Measurements from ENCODE around the gene LBP. TPM values are rescaled to one million over a fixed set of nuclear protein-coding genes. Genes with fewer than 3 reads are reported as not detected.
"Not testable (repeated sequence)": the region's sequence is repeated elsewhere in the genome, so short reads cannot be mapped to it uniquely, and the experiment has no call there.

Gene LBP
- total RNA-seq (2014; rRNA removed; shearing (Covaris generic)): 0.55 TPM in 1 of 2 replicates, not detected in the other

DNA sequence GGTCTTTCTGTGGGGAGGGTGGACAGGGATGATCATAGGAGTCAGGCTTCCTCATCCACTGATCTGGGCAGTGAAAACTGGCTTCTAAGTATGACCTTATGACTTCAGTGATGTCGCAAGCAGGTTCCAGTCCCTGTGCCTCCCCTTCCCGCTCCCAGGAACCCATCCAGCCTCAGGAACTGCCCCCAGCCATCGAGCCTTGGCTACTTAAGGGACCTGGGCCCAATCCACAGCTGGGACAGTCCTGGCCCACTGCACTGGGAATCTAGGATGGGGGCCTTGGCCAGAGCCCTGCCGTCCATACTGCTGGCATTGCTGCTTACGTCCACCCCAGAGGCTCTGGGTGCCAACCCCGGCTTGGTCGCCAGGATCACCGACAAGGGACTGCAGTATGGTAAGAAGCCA, at the start of gene LBP:
Gene LBP, plus strand, starts transcription at position 236 of the 405 bp plus-strand sequence. Its CDS starts 35 bp downstream, at position 271.
- no peak for DNase-seq (ENCODE audit: low spot score)

GRCh38 chr20:38297916-38298674, 48.2 kb upstream of the LBP start:
- no peak for DNase-seq (ENCODE audit: low spot score)

DNA sequence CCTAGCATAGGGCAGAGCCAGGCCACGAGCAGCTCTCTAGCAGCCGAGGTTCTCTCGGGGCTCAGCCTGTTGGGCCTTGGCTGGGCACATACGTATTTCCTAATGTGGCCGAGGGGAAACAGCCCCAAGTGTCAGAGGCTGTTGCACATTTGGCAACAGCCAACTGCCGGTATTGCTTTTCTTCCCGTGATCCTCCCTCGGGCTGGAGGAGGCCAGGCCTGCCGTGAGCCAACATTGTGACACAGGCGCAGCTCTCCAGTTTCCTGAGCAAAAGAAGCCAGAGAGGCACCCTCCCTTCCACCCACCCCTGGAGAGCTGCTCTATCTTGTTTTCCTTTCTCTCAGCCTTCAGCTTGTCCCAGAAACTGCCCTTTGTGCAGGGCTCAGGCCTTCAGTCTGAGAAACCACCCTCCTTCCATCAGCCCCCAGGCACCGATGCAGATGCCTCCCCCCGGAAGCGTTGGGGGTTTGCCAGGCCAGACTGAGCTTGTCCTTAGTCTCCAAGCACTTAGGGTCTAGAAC, 47.5 kb upstream of the LBP start:
- DNase-seq (ENCODE audit: low spot score): no peak

- no peak for DNase-seq (ENCODE audit: low spot score)
Measured at GRCh38 chr20:38299963-38300362, 46.3 kb upstream of the LBP start.

GRCh38 chr20:38300438-38300837, 45.8 kb upstream of the LBP start:
- no peak for DNase-seq (ENCODE audit: low spot score)

DNA sequence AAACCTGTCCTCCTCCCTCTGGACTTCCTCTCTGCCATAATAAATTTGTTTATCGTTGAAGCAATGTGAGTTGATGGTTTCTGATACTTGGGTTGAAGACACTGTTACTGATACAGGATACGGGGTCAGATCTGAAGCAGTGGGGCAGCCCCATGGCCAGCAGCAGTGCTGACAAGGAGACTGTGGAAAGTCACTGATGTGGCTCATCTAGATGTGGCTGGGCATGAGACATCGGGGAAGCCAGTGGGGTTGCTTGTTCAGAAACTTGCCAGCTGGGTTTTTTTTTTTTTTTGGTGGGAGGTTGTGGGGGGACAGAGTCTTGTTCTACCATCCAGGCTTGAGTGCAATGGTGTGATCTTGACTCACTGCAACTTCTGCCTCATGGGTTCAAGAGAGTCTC, 45.0 kb upstream of the LBP start:
- DNase-seq (ENCODE audit: low spot score): no peak

DNA sequence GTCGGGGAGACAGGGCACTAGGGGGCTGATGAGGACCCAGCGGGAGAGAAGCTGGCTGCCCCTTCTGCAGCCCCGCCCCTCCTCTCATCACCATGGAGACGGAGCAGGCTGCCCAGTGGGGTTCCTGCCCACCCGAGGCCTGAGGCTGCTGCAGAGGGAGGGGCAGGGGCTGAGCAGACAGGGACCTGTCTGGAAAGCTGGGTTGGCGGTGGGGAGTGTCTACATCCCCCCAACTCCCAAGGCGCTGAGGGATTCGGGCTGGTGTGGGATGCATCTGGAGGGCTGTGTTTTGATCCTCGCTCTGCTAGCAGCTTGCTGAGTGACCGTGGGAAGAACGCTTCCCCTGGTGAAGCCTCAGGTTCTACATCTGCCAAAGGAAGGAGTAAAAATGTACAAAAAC, 43.5 kb upstream of the LBP start:
- no peak for DNase-seq (ENCODE audit: low spot score)

GRCh38 chr20:38303908-38304379, 42.3 kb upstream of the LBP start, which contains the start of gene BPI:
Gene BPI, plus strand, starts transcription at chr20:38304156. Its CDS starts 68 bp downstream, at chr20:38304224.
- peak; percentile 38 for DNase-seq (ENCODE audit: low spot score)

DNA sequence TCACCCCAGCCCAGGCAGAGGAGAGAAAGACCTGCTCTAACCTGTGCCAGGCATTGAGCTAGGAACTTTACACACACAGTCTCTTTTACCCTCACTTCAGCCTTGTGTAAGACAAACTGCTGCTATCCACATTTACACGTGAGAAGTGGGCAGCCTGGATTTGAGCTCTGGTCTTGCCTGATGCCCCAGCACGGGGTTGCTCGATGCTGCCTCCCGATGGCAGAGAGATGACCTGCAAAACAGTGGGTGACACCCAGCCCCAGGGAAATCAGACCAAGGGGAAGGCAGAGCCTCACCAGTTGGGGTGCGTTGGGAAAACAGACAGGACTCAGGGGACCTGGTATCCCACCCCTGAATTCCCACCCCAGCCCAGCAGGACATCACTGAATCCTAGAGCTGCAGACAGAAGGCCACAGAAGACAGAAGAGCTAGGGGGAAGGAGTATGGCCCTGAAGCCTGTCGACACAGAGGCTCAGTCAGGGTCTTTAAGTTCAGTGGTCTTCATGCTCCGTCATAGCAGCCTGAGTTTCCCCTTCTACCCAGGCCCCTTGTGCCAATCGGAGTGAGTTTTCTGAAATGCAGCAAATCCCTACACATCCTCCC, 41.3 kb upstream of the LBP start:
- DNase-seq (ENCODE audit: low spot score): peak; percentile 18

DNA sequence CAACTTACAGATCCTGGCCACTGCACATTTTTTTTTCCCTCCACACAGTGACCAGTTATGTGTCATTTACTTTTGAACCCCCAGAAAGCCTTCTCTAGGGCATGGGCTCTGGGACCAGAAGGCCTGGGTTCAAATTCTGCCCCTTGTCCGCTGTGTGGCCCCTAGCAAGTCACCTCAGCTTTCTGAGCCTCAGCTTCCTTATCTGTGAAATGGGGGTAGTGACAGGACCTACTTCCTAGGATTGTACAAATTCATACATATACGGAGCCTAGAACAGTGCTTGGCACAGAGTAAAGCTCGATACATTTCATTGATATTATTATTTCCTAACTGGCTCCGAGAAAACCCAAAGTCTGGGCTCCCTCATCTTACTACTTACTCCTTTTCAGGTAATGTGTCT, 40.7 kb upstream of the LBP start:
- no peak for DNase-seq (ENCODE audit: low spot score)

DNA sequence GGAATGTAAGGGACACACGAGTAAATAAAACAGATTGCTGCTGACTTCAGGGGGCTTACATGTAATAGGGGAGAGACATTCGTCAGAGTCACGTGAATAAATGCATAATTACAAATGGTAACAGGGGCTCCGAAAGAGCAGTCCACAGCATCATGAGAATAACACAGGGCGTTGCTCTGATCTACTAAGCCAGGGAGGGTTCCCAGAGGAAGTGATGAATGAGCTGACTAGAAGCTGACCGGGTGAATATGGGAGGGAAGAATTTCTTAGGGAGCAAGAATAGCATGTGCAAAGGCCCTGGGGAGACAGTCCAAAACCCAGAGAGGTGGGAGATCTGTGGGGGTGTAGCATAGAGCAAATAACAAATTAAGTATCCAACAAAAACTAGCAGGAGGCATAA, 39.9 kb upstream of the LBP start:
- no peak for DNase-seq (ENCODE audit: low spot score)

- peak; percentile 80 for DNase-seq (ENCODE audit: low spot score)
Measured at GRCh38 chr20:38307371-38308046, 38.8 kb upstream of the LBP start.

GRCh38 chr20:38308047-38308438, 38.2 kb upstream of the LBP start:
- no peak for DNase-seq (ENCODE audit: low spot score)

GRCh38 chr20:38308447-38308846, 37.8 kb upstream of the LBP start:
- no peak for DNase-seq (ENCODE audit: low spot score)

DNA sequence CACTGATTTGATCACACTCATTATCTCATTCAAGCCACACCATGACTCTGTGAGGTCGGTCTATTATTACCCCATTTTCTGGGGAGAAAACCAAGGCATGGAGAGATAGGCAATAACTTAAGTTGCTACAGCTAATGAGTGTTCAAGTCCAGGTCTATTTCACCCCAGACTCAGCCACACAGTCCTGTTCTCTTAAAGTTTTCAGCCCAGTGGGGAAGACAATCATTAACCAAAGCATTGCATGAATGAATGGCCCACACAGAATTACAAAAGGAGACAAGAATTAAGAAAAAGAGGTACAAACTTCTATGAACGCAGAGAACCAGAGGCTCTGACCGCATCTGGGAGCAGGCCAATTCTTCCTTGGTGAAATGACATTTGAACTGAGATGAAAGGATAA, 35.2 kb upstream of the LBP start:
- DNase-seq (ENCODE audit: low spot score): no peak

DNA sequence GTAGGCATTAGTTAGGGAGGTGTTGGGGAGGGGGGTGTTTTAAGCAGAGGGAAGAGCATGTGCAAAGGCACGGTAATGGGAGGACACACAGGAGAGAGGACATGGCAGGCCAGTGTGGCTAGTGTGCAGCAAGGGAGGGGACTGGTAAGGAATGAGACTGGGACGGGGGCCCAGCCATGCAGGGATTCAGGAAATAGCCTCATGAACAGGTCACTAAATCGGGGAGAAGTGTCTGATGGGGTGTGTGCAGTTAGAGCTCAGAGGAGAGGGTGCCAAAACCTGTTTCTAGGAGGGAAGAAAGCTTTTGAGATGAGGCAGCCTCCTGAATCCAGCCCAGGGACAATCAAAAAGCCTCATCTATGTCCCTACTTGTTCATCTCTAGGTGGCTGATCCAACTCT, 34.8 kb upstream of the LBP start:
- no peak for DNase-seq (ENCODE audit: low spot score)

GRCh38 chr20:38313676-38314075, 32.6 kb upstream of the LBP start:
- no peak for DNase-seq (ENCODE audit: low spot score)

DNA sequence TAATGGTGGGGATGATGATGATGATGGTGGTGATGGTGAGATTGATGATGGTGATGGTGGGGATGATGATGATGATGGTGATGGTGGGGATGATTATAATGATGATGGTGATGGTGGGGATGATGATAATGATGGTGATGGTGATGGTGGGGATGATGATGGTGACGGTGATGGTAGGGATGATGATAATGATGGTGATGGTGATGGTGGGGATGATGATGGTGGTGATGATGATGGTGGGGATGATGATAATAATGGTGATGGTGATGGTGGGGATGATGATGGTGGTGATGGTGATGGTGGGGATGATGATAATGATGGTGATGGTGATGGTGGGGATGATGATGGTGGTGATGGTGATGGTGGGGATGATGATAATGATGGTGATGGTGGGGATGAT, 31.9 kb upstream of the LBP start:
- not testable (repeated sequence) for DNase-seq (ENCODE audit: low spot score)

GRCh38 chr20:38315290-38315966, 30.9 kb upstream of the LBP start:
- DNase-seq (ENCODE audit: low spot score): no peak

DNA sequence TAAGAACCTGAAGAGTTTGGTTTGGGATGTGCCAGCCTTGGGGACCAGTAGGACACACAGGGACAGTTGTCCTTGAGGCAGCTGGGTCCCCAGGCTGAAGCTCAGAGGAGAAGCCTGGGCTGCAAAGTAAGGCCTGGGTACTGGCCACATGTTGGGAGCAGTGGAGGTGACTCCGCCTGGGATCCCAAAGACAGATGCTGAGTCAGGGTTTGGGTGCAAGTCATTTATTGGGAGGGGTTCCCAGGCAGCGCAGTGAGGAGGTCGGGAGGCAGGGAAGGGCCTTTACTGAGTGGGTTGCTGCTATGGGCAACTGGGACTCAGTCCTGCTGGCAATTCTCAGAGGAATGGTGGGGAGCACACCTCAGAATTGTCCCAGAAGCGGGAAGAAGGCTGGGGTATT, 29.9 kb upstream of the LBP start:
- no peak for DNase-seq (ENCODE audit: low spot score)

- DNase-seq (ENCODE audit: low spot score): no peak
Measured at GRCh38 chr20:38317422-38317821, 28.9 kb upstream of the LBP start.

GRCh38 chr20:38320221-38320620, 26.1 kb upstream of the LBP start:
- DNase-seq (ENCODE audit: low spot score): no peak
